Stimulated activated CD8-positive, alpha-beta memory T cell treated with anti-CD3 and anti-CD28 coated beads, Interleukin-7, amount 100 ng/mL, for 48 hours (primary cell): ENCODE data around the gene GSTM2.
A peak's percentile ranks its signal among the peaks of the same experiment; 100 is the strongest.

Experiments used
- DNase-seq, 2 donors: peaks; one replicate each; pipeline ENCODE4 v3.0.0-alpha.2; 2020; ENCODE audit warnings: low read depth in 1 of 2; ENCODE audit errors: extremely low read depth in 1 of 2

The GSTM2 gene

GRCh38 chr1:109667452-109668122 is at the start of gene GSTM2:
GSTM2 (plus strand) TSS chr1:109668057; CDS start chr1:109668116, 59 bp downstream.
- peak; percentile 67 to 77 for DNase-seq

- no peak for DNase-seq
Observed at GRCh38 chr1:109618661-109619575, 48.9 kb upstream of the GSTM2 start.

DNA sequence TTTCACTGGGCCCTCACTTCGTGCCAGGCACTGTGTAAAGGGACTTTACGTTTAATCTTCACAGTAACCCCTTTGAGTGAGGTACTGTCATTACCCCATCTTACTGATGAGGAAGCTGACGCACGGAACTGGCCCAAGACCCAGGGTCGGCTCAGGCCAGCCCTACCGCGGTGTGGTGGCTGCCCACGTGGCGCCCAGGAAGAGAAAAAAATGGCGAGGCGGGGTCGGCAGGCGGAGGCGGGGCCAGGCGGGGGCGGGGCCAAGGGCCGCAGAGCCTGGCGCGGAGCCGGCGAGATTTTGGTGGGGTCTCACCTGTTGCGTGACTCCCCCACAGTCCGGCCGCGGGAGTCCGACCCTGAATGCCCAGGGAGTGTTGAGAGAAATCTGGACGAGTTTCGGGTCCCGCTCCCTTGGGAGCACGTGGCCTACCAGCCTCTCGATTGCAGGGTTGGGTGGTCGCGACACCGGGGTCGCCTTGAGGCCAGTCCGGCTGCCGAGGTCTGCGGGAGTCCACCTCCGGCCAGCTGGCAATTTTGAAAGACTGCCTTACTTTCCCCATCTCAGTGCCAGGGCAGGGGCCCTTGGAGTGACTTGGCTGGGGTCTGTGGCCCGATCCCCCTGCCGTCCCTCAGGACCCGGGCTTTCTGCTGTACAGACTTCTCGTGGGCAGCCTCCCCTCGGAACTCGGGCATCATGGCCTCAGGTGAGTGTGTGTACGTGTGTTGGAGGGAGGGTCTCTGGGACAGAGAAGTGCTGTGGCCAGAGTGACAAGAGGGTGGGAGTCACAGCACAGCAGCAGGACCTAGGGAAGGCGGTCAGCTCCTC is 48.1 kb upstream of the GSTM2 start, which contains the start of the genes AMPD2 and GNAT2:
AMPD2 (plus strand) TSS at position 262 of the 825 bp plus-strand sequence. CDS start 1,339 bp downstream, outside the sequence.
GNAT2 (minus strand) TSS at position 41 of the 825 bp plus-strand sequence. CDS start 6,746 bp downstream, outside the sequence.
- DNase-seq = peak; percentile 63 to 65

DNA sequence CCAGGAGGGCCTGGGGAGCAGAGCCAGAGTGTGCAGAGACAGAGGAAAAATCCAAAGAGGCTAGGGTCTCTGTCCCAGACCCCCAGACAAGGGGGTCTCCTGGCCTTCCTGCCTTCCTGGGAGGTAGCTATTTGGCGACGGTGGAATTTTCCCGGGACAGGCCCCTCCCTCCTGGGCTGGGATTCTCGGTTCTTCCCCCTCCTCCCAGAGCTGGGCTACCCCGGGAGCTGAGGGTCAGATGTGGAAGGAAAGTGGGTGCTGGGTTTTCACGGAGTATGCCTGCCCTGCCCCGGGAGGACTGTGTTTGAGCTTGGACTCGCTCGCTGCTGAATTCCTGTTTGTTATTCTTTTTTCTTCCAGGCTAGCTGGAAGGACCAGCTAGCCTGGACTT is 47.5 kb upstream of the GSTM2 start:
- DNase-seq = no peak

DNA sequence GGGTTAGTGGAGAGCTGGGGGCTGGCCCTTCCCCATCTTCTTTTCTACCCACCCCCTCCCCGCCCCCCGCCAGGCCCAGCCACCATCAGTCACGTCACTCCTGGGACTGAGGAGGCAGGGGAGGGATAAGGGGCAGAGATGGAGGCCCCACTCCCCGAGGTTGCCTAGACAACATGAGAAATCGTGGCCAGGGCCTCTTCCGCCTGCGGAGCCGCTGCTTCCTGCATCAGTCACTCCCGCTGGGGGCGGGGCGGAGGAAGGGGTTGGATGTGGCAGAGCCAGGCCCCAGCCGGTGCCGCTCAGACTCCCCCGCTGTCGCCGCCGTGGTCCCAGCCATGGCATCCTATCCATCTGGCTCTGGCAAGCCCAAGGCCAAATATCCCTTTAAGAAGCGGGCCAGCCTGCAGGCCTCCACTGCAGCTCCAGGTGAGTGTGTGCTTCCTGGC is 47.0 kb upstream of the GSTM2 start:
- peak; percentile 93 to 99 for DNase-seq

DNA sequence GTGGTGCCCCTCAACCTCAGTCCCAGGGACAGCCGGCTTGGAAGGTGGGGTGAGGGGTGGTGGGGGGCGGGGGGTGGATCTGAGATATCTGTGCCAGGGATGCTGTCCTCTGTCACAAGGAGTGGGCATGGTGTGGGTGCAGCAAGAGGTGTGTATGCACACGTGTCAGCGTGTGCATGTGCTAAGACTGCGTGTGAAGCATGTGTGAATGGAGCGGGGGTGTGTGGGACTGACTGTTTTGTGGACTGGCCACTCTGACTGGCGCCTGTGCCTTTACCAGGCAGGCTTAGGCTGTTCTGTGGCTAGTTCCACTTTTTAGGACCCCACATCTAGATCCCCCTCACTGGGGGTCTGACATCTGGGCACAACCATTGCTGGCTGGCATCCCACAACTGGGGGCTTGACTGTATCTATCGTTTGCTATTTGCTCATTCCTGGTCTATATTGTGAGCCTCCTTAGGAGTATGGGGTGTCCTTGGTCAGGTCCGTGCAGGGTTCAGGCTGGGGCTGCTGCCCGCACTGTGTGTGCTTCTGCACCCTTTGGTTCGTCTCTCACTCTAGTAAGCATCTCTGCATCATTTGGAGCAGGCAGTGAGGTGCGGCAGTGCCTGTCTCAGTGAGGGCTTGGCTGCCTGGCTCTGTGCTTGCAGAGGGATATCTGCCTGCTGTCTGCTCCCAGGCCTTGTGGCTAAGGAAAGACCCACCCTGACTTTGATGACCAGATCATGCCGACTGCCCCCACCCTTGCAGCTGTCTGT is 46.3 kb upstream of the GSTM2 start:
- DNase-seq = no peak

- no peak for DNase-seq
Observed at GRCh38 chr1:109622137-109622892, 45.5 kb upstream of the GSTM2 start.

DNA sequence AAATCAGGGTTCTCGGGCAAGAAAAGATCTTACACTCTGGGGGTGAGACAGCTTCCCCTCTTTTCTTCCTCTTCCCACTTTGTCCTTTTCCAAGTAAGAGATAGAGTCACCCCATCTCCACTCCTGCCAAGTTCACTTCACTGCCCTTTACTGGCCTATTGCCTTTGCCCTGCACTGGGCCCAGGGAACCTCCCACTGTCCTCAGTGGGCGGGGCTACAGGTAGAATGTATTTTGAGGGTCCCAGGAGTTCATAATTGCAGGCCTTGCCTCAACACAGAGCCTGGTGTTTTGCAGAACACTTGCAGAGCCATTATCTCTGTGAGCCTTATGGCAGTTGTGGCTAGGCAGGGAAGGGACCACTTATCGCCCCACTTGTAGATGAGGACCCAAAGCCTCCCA is 45.0 kb upstream of the GSTM2 start:
- no peak for DNase-seq

GRCh38 chr1:109623601-109624161 is 44.2 kb upstream of the GSTM2 start:
- no peak for DNase-seq

DNA sequence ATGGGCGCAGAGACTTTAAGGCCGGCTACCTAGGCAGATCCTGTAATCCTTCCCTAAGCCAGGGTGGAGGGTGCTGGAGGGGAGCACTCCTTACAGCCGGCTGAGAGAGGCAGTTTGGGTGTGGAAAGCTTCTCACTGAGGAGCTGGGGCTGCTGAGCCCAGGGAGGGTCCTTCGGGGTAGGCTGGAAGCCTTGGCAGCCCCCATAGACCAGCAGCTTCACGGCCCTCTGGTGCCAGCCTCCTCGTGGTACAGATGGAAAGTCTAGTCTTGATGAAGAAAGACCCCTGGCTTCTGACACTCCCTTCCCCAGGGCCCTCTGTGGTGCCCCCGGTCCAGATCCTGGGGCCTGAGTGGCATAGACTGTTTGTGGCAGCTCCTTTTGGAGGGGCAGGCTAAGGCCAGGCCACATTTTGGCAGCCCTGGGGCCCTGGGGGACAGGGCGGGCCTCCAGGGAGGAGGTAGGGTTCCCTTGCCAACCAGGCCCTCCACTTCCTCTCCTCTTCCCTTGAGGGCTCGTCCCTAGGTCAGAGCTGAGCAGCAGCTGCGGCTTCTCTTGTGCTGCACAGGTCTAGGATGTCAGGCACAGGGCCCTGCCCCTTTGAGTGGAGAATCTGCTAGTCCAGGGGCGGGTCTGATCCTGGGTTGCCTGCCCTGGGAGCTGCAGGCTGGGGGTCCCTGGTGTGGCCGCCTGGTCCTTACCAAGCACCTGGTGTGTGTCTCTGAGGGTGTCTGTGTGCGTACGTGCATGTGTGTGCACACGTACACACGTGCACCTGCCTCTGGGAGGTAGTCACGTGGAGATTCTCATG is 43.5 kb upstream of the GSTM2 start:
- no peak for DNase-seq

- no peak for DNase-seq
Observed at GRCh38 chr1:109625176-109625575, 42.7 kb upstream of the GSTM2 start.

GRCh38 chr1:109625601-109626560 is 42.0 kb upstream of the GSTM2 start:
- DNase-seq = no peak

DNA sequence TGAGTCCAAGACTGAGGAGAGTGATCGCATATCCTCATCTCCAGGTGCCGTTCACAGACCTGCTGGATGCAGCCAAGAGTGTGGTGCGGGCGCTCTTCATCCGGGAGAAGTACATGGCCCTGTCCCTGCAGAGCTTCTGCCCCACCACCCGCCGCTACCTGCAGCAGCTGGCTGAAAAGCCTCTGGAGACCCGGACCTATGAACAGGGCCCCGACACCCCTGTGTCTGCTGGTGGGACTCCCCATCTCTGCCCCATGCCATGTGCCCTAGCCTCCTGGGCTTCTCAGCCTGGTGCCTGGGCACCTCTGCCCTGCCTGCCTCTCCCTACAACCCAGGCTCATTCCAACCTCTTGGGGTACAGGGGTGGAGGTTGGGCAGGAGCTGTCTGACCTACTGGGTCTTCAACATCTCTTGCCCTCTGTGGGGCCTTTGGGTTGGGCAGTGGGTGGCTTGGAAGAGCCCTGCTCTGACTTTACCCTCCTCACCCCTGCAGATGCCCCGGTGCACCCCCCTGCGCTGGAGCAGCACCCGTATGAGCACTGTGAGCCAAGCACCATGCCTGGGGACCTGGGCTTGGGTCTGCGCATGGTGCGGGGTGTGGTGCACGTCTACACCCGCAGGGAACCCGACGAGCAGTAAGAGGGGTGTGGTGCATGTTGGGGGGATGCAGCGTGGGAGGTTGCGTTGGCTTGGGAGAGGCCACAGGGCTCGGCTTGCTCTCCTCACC is 41.0 kb upstream of the GSTM2 start:
- no peak for DNase-seq

DNA sequence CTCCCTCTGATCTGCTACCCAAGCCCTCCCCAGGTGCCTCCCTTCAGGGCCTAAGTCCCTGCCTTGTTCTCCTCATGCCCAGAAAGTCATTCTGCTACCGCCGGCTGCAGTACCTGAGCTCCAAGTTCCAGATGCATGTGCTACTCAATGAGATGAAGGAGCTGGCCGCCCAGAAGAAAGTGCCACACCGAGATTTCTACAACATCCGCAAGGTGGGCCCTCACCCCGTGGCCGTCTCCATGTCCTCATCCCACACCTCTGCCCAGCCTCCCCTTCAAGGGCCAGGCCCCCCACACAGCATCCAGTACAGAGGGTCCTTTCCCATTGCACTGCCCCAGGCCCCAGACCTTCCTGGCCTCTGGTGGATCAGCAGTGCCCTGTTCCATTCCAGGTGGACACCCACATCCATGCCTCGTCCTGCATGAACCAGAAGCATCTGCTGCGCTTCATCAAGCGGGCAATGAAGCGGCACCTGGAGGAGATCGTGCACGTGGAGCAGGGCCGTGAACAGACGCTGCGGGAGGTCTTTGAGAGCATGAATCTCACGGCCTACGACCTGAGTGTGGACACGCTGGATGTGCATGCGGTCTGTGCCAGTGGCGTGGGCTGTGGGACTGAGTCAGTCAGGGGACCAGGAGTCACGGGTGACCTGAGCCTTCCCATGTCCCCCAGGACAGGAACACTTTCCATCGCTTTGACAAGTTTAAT is 40.0 kb upstream of the GSTM2 start:
- DNase-seq = no peak

- no peak for DNase-seq
Observed at GRCh38 chr1:109628540-109629321, 39.1 kb upstream of the GSTM2 start.
